Hepatocyte (in vitro differentiated cells): ENCODE results near the gene GNAZ.

Source experiments
- CTCF ChIP-seq: fragments of 200-600 bp; sonication (generic); IDR thresholded peaks from 2 replicates; pipeline ENCODE4 v1.5.1; 2016; ENCODE audit warnings: antibody characterized with exemption, mild to moderate bottlenecking; ENCODE audit not compliant: poor library complexity
- EZH2 ChIP-seq: fragments of 200-600 bp; sonication (generic); IDR thresholded peaks from 2 replicates; pipeline ENCODE4 v1.6.1; 2016; ENCODE audit warnings: antibody characterized with exemption, mild to moderate bottlenecking, borderline replicate concordance
- EZH2phosphoT487 ChIP-seq: fragments of 200-600 bp; sonication (generic); IDR thresholded peaks from one replicate; pipeline ENCODE4 v1.6.1; 2018; ENCODE audit warnings: antibody characterized with exemption, mild to moderate bottlenecking, low read depth, moderate library complexity; ENCODE audit not compliant: unreplicated experiment, severe bottlenecking

- TF ChIP-seq EZH2 (no peak), CTCF (no peak), EZH2phosphoT487 (no peak)
Observed at GRCh38 chr22:23143119-23143518, 72.8 kb downstream of the GNAZ start.
